Breast epithelium (tissue), 4 donors: ENCODE data around the gene CLUH. TPM values are rescaled to one million over a fixed set of nuclear protein-coding genes. Genes with fewer than 3 reads are reported as not detected.

ENCODE experiments used
- DNase-seq, 2 donors: peaks; one replicate each; pipeline ENCODE4 v3.0.0-alpha.2; 2019; ENCODE audit warnings: low spot score in 2 of 2
- H3K27ac ChIP-seq, 2 donors: fragments of 200-600 bp; sonication (generic) in 1 of 2; one replicate each; pipeline ENCODE4 v1.5.1; 2016 to 2019; ENCODE audit warnings: mild to moderate bottlenecking in 1 of 2
- H3K27me3 ChIP-seq, 2 donors: fragments of 200-600 bp; sonication (generic) in 1 of 2; one replicate each; pipeline versions ENCODE4 v1.5.1 to v1.6.0; 2017 to 2019; ENCODE audit warnings: control low read depth in 1 of 2, mild to moderate bottlenecking in 1 of 2
- H3K36me3 ChIP-seq: fragments of 200-600 bp; one replicate; pipeline ENCODE4 v1.5.1; 2019
- H3K4me1 ChIP-seq, 2 donors: fragments of 200-600 bp; sonication (generic); one replicate each; pipeline ENCODE4 v1.5.1; 2016 to 2019; ENCODE audit warnings: control low read depth in 1 of 2
- H3K4me3 ChIP-seq, 3 donors: fragments of 200-600 bp; sonication (generic); 1 replicate in 2 of 3; 2 replicates in 1 of 3; pipeline ENCODE4 v1.5.1; 2016 to 2019; ENCODE audit warnings: mild to moderate bottlenecking in 3 of 3, moderate library complexity in 2 of 3
- H3K9me3 ChIP-seq, 2 donors: fragments of 200-600 bp; sonication (generic) in 1 of 2; one replicate each; pipeline ENCODE4 v1.5.1; 2016 to 2019; ENCODE audit warnings: control low read depth in 1 of 2
- CTCF ChIP-seq, 3 donors: fragments of 450-650 bp; IDR thresholded peaks; one replicate each; pipeline ENCODE4 v1.5.1; 2016 to 2017; ENCODE audit warnings: antibody characterized with exemption in 3 of 3, mild to moderate bottlenecking in 3 of 3, moderate library complexity in 3 of 3
- POLR2A ChIP-seq: fragments of 450-650 bp; IDR thresholded peaks from one replicate; pipeline ENCODE4 v1.6.1; 2016; ENCODE audit warnings: antibody characterized with exemption, mild to moderate bottlenecking, moderate library complexity
- POLR2AphosphoS5 ChIP-seq, 3 donors: sonication (generic); formaldehyde crosslinking; IDR thresholded peaks; one replicate each; pipeline ENCODE4 v1.6.1; 2017; ENCODE audit warnings: antibody characterized with exemption in 3 of 3
- intact Hi-C: fragments of 100-400 bp; cut with DNase I; formaldehyde crosslinking; loops from one replicate; pipeline ENCODE4 v1.15.1; 2023; ENCODE audit warnings: low total_unique reads
- total RNA-seq, 3 donors: library from RNA; depleted of rRNA; stranded (reverse); fragments of >200 nt; gene quantifications; one replicate each; pipeline ENCODE4 v1.1.0, GENCODE V29; 2016

CLUH gene
- total RNA-seq, 3 donors from 2014 or later: 37.6 to 77.7 (median 50.6) TPM

DNA sequence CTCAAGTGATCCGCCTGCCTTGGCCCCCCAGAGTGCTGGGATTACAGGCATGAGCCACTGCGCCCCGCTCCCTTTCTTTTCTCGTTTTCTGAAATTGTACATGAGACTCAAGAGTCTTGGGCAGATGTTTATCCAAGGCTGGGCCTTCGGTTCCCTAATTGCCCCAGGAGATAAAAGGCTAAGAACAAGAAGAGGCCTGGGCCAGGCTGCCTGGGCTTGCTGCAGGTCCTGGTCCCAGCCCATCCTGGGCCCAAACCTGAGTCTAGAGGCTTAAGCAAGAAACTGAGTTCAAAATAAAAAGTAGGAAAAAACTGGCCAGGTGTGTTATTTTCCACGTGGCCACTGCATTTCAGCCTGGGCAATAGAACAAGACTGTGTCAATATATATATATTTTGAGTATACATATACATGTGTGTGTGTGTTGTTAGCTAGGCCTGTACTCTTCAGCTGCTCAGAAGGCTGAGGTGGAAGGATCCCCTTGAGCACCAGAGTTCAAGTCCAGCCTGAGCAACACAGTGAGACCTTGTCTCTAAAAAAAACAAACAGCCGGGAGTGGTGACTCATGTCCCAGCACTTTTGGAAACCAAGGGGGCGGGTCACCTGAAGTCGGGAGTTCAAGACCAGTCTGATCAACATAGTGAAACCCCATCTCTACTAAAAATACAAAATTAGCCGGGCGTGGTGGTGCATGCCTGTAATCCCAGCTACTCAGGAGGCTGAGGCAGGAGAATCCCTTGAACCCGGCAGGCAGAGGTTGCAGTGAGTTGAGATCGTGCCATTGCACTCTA, 6.8 kb upstream of the CLUH start:
- H3K4me3 ChIP-seq: no peak overlapping the region

DNA sequence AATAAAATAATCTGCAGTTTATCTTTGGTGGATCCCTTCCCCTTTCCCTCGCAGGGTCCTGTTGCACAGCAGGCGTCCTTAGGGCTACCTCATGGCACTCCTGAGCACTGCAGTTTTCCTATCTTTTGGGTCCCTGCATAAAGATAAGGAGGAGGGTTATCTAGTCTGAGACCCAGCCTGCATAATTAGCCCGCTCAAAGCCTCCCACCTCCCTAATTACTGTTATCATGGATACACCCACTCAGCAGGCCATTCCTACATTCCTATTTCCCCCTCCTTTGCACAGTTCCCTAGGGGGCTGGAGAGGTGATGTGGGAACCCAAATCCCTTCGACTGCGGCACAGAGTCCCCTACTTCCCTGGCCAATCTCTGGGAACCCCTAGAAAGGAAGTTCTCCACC, 5.1 kb upstream of the CLUH start:
- DNase-seq: no peak
- Histone ChIP-seq H3K4me1 (peaks cover 0 to 6% of the 10 kb centered on the region in 2 donors), H3K9me3 (no peaks in the 10 kb centered on the region), H3K36me3 (no peaks in the 10 kb centered on the region), H3K27me3 (no peaks in the 10 kb centered on the region), H3K27ac (no peak overlapping the region), H3K4me3 (no peak overlapping the region)
- TF ChIP-seq POLR2AphosphoS5 (IDR thresholded peaks at IDR 0.05) (no peak), CTCF (IDR thresholded peaks at IDR 0.05) (no peak), POLR2A (no peak)
- intact Hi-C loops: no loop called here

More for the DNA sequence above, 6.8 kb upstream of the CLUH start:
- no peaks in the 10 kb centered on the region for H3K36me3 ChIP-seq
- H3K27me3 ChIP-seq: no peaks in the 10 kb centered on the region
- no peak for DNase-seq
- H3K27ac ChIP-seq: no peak overlapping the region
- H3K9me3 ChIP-seq: no peaks in the 10 kb centered on the region
- no peak for TF ChIP-seq POLR2A
- no peak for TF ChIP-seq POLR2AphosphoS5 (IDR thresholded peaks at IDR 0.05)
- no peak for TF ChIP-seq CTCF (IDR thresholded peaks at IDR 0.05)
- no peaks in the 10 kb centered on the region for H3K4me1 ChIP-seq
- intact Hi-C loops: no loop called here

GRCh38 chr17:2713881-2714280, 2.3 kb upstream of the CLUH start:
- TF ChIP-seq POLR2AphosphoS5 (IDR thresholded peaks at IDR 0.05) (no peak), CTCF (IDR thresholded peaks at IDR 0.05) (no peak), POLR2A (no peak)
- Histone ChIP-seq H3K36me3 (no peaks in the 10 kb centered on the region), H3K4me3 (no peak overlapping the region), H3K4me1 (peaks cover 8 to 16% of the 10 kb centered on the region in 2 donors), H3K27me3 (no peaks in the 10 kb centered on the region), H3K27ac (no peak overlapping the region), H3K9me3 (no peaks in the 10 kb centered on the region)
- no peak for DNase-seq
- intact Hi-C loops: no loop called here

DNA sequence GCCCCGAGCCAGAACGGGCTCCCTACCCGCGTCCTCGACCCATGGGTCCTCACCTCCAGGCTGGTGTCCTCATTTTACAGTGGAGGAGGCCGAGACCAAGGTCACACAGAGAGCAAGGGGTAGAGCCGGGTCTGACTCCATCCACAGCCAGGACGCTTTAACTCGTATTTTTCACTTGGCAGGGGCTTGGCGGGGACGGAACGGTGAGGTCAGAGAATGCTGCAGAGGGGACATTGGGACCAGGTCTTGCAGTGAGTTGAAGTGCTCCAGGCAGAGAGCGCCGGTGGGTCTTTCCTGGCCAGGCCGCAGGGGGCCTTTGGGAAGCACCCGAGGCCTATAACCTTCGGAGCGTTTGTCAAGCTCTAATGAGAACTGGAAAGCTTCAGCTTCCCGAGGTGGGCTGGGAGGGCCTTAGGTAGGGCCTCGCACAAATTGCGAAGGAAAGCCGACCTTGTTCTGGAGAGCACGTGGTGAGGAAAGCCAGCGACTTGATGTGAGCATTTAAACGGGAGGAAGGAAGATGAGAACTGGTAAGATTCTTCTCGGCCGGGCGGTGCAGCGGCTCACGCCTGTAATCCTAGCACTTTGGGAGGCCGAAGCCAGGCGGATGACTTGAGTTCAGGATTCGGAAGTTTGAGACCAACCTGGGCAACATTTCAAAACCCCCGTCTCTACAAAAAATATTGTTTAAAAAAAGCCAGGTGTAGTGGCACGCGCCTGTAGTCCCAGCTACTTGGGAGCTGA, 908 bp upstream of the CLUH start:
- Histone ChIP-seq H3K4me3 (peak overlapping the region; percentile 88 to 99 (median 90)), H3K9me3 (no peaks in the 10 kb centered on the region), H3K4me1 (peaks cover 17 to 27% of the 10 kb centered on the region in 2 donors), H3K27me3 (no peaks in the 10 kb centered on the region), H3K36me3 (no peaks in the 10 kb centered on the region), H3K27ac (peak overlapping the region; percentile 91 to 93)
- intact Hi-C loops: no loop called here
- DNase-seq: no peak
- TF ChIP-seq CTCF (IDR thresholded peaks at IDR 0.05): no peak
- no peak for TF ChIP-seq POLR2A
- TF ChIP-seq POLR2AphosphoS5 (IDR thresholded peaks at IDR 0.05): no peak
